SK-N-SH (cell line): ENCODE results near the gene EIF4E2. TPM values are rescaled to one million over a fixed set of nuclear protein-coding genes. Genes with fewer than 3 reads are reported as not detected.
A peak's percentile ranks its signal among the peaks of the same experiment; 100 is the strongest.

Experiments
- CTCF ChIA-PET: fragments of 300-600, 350-600 bp; formaldehyde crosslinking; extraction: SDS; loops from one replicate; lab custom pipeline; 2021; lab: Yijun Ruan, JAX
- POLR2A ChIA-PET: fragments of 350-600 bp; sonication (Branson Sonifier 250); formaldehyde crosslinking; extraction: SDS; loops from one replicate; lab custom pipeline; 2020; ENCODE audit warnings: antibody characterized with exemption, inconsistent platforms; lab: Yijun Ruan, JAX
- DNase-seq: peaks from one replicate; pipeline ENCODE4 v3.0.0; 2012
- H2AFZ ChIP-seq: fragments of 200-600 bp; sonication (generic); 2 replicates; pipeline ENCODE4 v1.8.1; 2016; ENCODE audit warnings: antibody characterized with exemption, mild to moderate bottlenecking, low read depth
- H3F3A ChIP-seq: fragments of 200-600 bp; sonication (generic); replicated peaks from 2 replicates; pipeline ENCODE3; 2016; ENCODE audit warnings: antibody characterized with exemption, mild to moderate bottlenecking; ENCODE audit not compliant: insufficient read depth
- H3K27ac ChIP-seq, 2 experiments: fragments of 200-500 bp in 1 of 2; fragments of 200-600 bp in 1 of 2; sonication (Bioruptor generic) in 1 of 2; sonication (generic), shearing (Covaris generic) in 1 of 2; 2 replicates each; pipeline versions ENCODE4 v1.5.1 to v1.6.1; 2014 to 2016; ENCODE audit warnings: low read depth in 2 of 2, inconsistent platforms in 1 of 2, low read length in 1 of 2, mild to moderate bottlenecking in 1 of 2, mixed read lengths in 1 of 2
- H3K27me3 ChIP-seq: fragments of 200-600 bp; sonication (generic), shearing (Covaris generic); 2 replicates; pipeline ENCODE4 v1.6.1; 2016; ENCODE audit warnings: mixed run types; ENCODE audit not compliant: insufficient read depth
- H3K36me3 ChIP-seq, 2 experiments: fragments of 200-500 bp in 1 of 2; fragments of 200-600 bp in 1 of 2; sonication (Bioruptor generic) in 1 of 2; sonication (generic) in 1 of 2; replicated peaks in 1 of 2; 2 replicates each; pipeline versions ENCODE3 to v1.5.1; 2014 to 2016; ENCODE audit warnings: low read length in 1 of 2, mild to moderate bottlenecking in 1 of 2; ENCODE audit not compliant: insufficient read depth in 2 of 2, control insufficient read depth in 1 of 2
- H3K4me1 ChIP-seq, 2 experiments: fragments of 200-500 bp in 1 of 2; fragments of 200-600 bp in 1 of 2; sonication (Bioruptor generic) in 1 of 2; sonication (generic), shearing (Covaris generic) in 1 of 2; 2 replicates each; pipeline versions ENCODE4 v1.5.1 to v1.6.1; 2014 to 2016; ENCODE audit warnings: low read depth in 1 of 2, low read length in 1 of 2, mixed run types in 1 of 2; ENCODE audit not compliant: insufficient read depth in 2 of 2, control insufficient read depth in 1 of 2
- H3K4me2 ChIP-seq: fragments of 200-600 bp; sonication (generic), shearing (Covaris generic); 2 replicates; pipeline ENCODE4 v1.6.1; 2017; ENCODE audit warnings: mixed run types
- H3K4me3 ChIP-seq, 2 experiments: fragments of 200-500 bp in 1 of 2; fragments of 200-600 bp in 1 of 2; sonication (Bioruptor generic) in 1 of 2; sonication (generic), shearing (Covaris generic) in 1 of 2; 2 replicates each; pipeline versions ENCODE4 v1.5.1 to v1.8.1; 2014 to 2016; ENCODE audit warnings: low read depth in 2 of 2, inconsistent platforms in 1 of 2, low read length in 1 of 2, mild to moderate bottlenecking in 1 of 2, mixed read lengths in 1 of 2, moderate library complexity in 1 of 2
- H3K79me2 ChIP-seq: fragments of 200-600 bp; sonication (generic); 2 replicates; pipeline ENCODE4 v1.8.1; 2017; ENCODE audit warnings: mild to moderate bottlenecking; ENCODE audit not compliant: insufficient read depth
- H3K9ac ChIP-seq: fragments of 200-600 bp; sonication (generic); 2 replicates; pipeline ENCODE4 v1.6.1; 2017; ENCODE audit warnings: mixed run types
- H3K9me2 ChIP-seq: fragments of 200-600 bp; sonication (generic); 2 replicates; pipeline ENCODE4 v1.6.1; 2017; ENCODE audit warnings: mixed run types
- H3K9me3 ChIP-seq: fragments of 200-600 bp; sonication (generic); 2 replicates; pipeline ENCODE4 v1.6.1; 2017; ENCODE audit warnings: mixed run types, mild to moderate bottlenecking, moderate library complexity
- H4K20me1 ChIP-seq: fragments of 200-600 bp; sonication (generic); 2 replicates; pipeline ENCODE4 v1.6.1; 2017; ENCODE audit warnings: mild to moderate bottlenecking, mixed run types; ENCODE audit not compliant: insufficient read depth
- EP300 ChIP-seq, 2 experiments: IDR thresholded peaks; 2 replicates each; pipeline versions ENCODE4 v1.4.0 to v1.6.1; 2012; ENCODE audit warnings: borderline replicate concordance in 1 of 2, low read depth in 1 of 2, low read length in 1 of 2
- EZH2phosphoT487 ChIP-seq: fragments of 200-600 bp; sonication (generic); IDR thresholded peaks from 2 replicates; pipeline ENCODE4 v1.6.1; 2017; ENCODE audit warnings: low read depth, mixed run types, mild to moderate bottlenecking, antibody characterized with exemption, moderate library complexity, borderline replicate concordance
- FOSL2 ChIP-seq: IDR thresholded peaks from 2 replicates; pipeline ENCODE4 v1.4.0; 2012; ENCODE audit warnings: low read depth, mild to moderate bottlenecking, moderate library complexity, borderline replicate concordance
- GABPA ChIP-seq: IDR thresholded peaks from 2 replicates; pipeline ENCODE4 v1.4.0; 2012; ENCODE audit warnings: low read depth, mild to moderate bottlenecking
- MEF2A ChIP-seq: IDR thresholded peaks from 2 replicates; pipeline ENCODE4 v1.4.0; 2012; ENCODE audit warnings: low read depth, borderline replicate concordance
- MXI1 ChIP-seq: IDR thresholded peaks from 2 replicates; pipeline ENCODE4 v1.6.1; 2012; ENCODE audit warnings: mild to moderate bottlenecking, low read depth, low read length, improper control_type of control experiment
- NRF1 ChIP-seq: IDR thresholded peaks from 2 replicates; pipeline ENCODE4 v1.6.1; 2012; ENCODE audit warnings: low read depth, mild to moderate bottlenecking, low read length
- POLR2AphosphoS5 ChIP-seq: IDR thresholded peaks from 2 replicates; pipeline ENCODE4 v1.6.1; 2012; ENCODE audit warnings: low read depth, low read length
- RCOR1 ChIP-seq: fragments of 150-350 bp; IDR thresholded peaks from 2 replicates; pipeline ENCODE4 v1.6.1; 2017; ENCODE audit warnings: antibody characterized with exemption, low read length
- RFX5 ChIP-seq: IDR thresholded peaks from 2 replicates; pipeline ENCODE4 v1.6.1; 2012; ENCODE audit warnings: mild to moderate bottlenecking, improper control_type of control experiment, low read length
- SIN3A ChIP-seq: IDR thresholded peaks from 2 replicates; pipeline ENCODE4 v1.6.1; 2012; ENCODE audit warnings: low read depth, mild to moderate bottlenecking, low read length, moderate library complexity, borderline replicate concordance
- TAF1 ChIP-seq: IDR thresholded peaks from 2 replicates; pipeline ENCODE4 v1.6.1; 2012; ENCODE audit warnings: low read depth, mild to moderate bottlenecking, low read length, moderate library complexity, borderline replicate concordance
- TCF12 ChIP-seq: IDR thresholded peaks from 2 replicates; pipeline ENCODE4 v1.4.0; 2012
- YY1 ChIP-seq: IDR thresholded peaks from 2 replicates; pipeline ENCODE4 v1.4.0; 2012; ENCODE audit warnings: low read depth, mild to moderate bottlenecking
- WGBS: methylation state at CpG from one replicate; pipeline ENCODE4 v1.1.6; 2017; ENCODE audit warnings: low lambda C conversion rate; 5-methylcytosine and 5-hydroxymethylcytosine counted together
- polyA plus RNA-seq, 3 experiments: library from polyadenylated mRNA; depleted of rRNA; stranded (reverse); fragments of >200 nt; gene quantifications; 2 replicates each; pipeline ENCODE4 v1.2.3, GENCODE V29; 2012
- TF ChIP-seq, protein P1 (sequence below): IDR thresholded peaks from 2 replicates; pipeline ENCODE4 v1.6.1; 2012; ENCODE audit warnings: mild to moderate bottlenecking, low read depth, low read length, moderate library complexity
- TF ChIP-seq, protein P2 (sequence below): IDR thresholded peaks from 2 replicates; pipeline ENCODE4 v1.4.0; 2012; ENCODE audit warnings: low read depth
- TF ChIP-seq, protein P3 (sequence below): IDR thresholded peaks from 2 replicates; pipeline ENCODE4; 2012

EIF4E2 gene
- polyA plus RNA-seq, 1 of the 3 experiments (the other 2 are of a cell fraction), result 29.1 TPM

DNA sequence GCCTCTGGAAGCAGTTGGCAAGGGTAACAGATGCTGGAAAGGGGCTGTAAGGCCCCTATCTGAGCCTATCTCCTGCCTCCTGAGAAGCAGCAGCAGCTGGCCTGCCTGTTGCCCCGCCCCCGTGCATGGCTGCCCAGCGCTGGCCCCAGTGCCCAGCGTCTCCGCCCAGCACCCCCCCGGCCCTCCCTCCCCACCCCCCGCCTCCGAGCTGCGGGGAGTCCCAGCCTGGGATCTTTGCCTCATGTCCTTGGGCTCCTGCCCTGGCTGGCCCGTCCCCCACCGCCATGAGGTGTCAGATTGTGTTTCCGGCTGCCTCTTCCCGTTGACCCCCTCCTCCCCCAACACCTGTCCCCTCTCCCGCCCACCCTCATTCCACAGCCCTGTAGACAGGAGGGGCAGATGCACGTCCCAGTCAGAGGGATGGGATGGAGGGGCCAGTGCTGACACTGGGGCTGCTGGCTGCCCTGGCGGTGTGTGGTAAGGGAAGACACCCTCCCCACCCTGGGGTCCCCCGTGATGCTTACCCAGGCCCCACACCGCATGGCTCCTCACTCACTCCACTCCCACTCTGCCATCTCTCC lies 24.6 kb upstream of the EIF4E2 start, which contains the start of gene CHRND:
Gene CHRND, plus strand, starts transcription at position 370 of the 581 bp plus-strand sequence. Its CDS starts 56 bp downstream, at position 426.
- no peaks in the 10 kb centered on the region for H3F3A ChIP-seq
- no peak within 1 kb of the TSS for H3K27ac ChIP-seq
- WGBS, result 38% methylated on average over 13 of the region's 18 CpGs
- peaks cover 29% of the 10 kb centered on the region for H3K27me3 ChIP-seq
- H3K9ac ChIP-seq, result no peak within 1 kb of the TSS
- no peaks in the 10 kb centered on the region for H3K79me2 ChIP-seq
- H3K9me2 ChIP-seq, result no peaks in the 10 kb centered on the region
- CTCF ChIA-PET, result interaction anchor here (1.6 to 9.7 kb wide), 3 partner anchors 11 to 77 kb away, joined by 6 to 196 read pairs (median 7); no protein-coding TSS in a partner anchor
- H4K20me1 ChIP-seq, result no peaks in the 10 kb centered on the region
- no peak within 1 kb of the TSS for H3K4me2 ChIP-seq
- POLR2A ChIA-PET, result no interaction called here
- H3K4me1 ChIP-seq, result peaks cover 0 to 23% of the 10 kb centered on the region in 2 experiments; a peak in 1 of 4 replicates
- peak; percentile 89 for DNase-seq
- H3K36me3 ChIP-seq, result no peaks in the 10 kb centered on the region
- H2AFZ ChIP-seq, result no peak within 1 kb of the TSS
- no peak for TF ChIP-seq NRF1
- TF ChIP-seq EP300 (IDR thresholded peaks at IDR 0.05; ENCODE audit: borderline replicate concordance in 1 of 2, low read depth in 1 of 2, low read length in 1 of 2), result no peak
- TF ChIP-seq, protein P1, sequence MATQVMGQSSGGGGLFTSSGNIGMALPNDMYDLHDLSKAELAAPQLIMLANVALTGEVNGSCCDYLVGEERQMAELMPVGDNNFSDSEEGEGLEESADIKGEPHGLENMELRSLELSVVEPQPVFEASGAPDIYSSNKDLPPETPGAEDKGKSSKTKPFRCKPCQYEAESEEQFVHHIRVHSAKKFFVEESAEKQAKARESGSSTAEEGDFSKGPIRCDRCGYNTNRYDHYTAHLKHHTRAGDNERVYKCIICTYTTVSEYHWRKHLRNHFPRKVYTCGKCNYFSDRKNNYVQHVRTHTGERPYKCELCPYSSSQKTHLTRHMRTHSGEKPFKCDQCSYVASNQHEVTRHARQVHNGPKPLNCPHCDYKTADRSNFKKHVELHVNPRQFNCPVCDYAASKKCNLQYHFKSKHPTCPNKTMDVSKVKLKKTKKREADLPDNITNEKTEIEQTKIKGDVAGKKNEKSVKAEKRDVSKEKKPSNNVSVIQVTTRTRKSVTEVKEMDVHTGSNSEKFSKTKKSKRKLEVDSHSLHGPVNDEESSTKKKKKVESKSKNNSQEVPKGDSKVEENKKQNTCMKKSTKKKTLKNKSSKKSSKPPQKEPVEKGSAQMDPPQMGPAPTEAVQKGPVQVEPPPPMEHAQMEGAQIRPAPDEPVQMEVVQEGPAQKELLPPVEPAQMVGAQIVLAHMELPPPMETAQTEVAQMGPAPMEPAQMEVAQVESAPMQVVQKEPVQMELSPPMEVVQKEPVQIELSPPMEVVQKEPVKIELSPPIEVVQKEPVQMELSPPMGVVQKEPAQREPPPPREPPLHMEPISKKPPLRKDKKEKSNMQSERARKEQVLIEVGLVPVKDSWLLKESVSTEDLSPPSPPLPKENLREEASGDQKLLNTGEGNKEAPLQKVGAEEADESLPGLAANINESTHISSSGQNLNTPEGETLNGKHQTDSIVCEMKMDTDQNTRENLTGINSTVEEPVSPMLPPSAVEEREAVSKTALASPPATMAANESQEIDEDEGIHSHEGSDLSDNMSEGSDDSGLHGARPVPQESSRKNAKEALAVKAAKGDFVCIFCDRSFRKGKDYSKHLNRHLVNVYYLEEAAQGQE, result no peak
- TF ChIP-seq SIN3A, result no peak
- TF ChIP-seq TAF1, result no peak
- TF ChIP-seq MEF2A, result no peak
- TF ChIP-seq GABPA, result no peak
- TF ChIP-seq FOSL2, result no peak
- TF ChIP-seq, protein P2, sequence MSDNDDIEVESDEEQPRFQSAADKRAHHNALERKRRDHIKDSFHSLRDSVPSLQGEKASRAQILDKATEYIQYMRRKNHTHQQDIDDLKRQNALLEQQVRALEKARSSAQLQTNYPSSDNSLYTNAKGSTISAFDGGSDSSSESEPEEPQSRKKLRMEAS, result no peak
- no peak for TF ChIP-seq MXI1
- TF ChIP-seq RFX5, result no peak
- no peak for TF ChIP-seq RCOR1
- TF ChIP-seq, protein P3, sequence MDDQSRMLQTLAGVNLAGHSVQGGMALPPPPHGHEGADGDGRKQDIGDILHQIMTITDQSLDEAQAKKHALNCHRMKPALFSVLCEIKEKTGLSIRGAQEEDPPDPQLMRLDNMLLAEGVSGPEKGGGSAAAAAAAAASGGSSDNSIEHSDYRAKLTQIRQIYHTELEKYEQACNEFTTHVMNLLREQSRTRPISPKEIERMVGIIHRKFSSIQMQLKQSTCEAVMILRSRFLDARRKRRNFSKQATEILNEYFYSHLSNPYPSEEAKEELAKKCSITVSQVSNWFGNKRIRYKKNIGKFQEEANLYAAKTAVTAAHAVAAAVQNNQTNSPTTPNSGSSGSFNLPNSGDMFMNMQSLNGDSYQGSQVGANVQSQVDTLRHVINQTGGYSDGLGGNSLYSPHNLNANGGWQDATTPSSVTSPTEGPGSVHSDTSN, result no peak
- no peak for TF ChIP-seq POLR2AphosphoS5
- TF ChIP-seq TCF12, result no peak
- no peak for TF ChIP-seq EZH2phosphoT487
- no peak for TF ChIP-seq YY1
- no peaks in the 10 kb centered on the region for H3K9me3 ChIP-seq
- H3K4me3 ChIP-seq, result no peak within 1 kb of the TSS
